B cell (primary cell): ENCODE results near the gene C3orf22. TPM values are rescaled to one million over a fixed set of nuclear protein-coding genes. Genes with fewer than 3 reads are reported as not detected.

Experiments used
- ATAC-seq: fragments of 200-7000 bp; cut with Tn5 transposase; one replicate; pipeline ENCODE4 v1.10.0; 2021; ENCODE audit warnings: low read depth, mild to moderate bottlenecking, moderate number of reproducible peaks, moderate library complexity
- CTCF ChIA-PET: fragments of 350-600 bp; sonication (Branson Sonifier 250); formaldehyde crosslinking; loops from one replicate; lab custom pipeline; 2021; ENCODE audit warnings: antibody characterized with exemption, inconsistent platforms; lab: Charles Lee
- POLR2A ChIA-PET: fragments of 350-600 bp; sonication (Branson Sonifier 250); formaldehyde crosslinking; loops from one replicate; lab custom pipeline; 2021; ENCODE audit warnings: antibody characterized with exemption; lab: Charles Lee
- DNase-seq: peaks from one replicate; pipeline ENCODE4 v3.0.0; 2013
- H2AFZ ChIP-seq: 2 replicates; pipeline ENCODE4 v1.6.1; 2012; ENCODE audit warnings: mild to moderate bottlenecking, low read depth, low read length; ENCODE audit not compliant: insufficient read depth, poor library complexity, severe bottlenecking
- H3K27ac ChIP-seq, 2 donors: 1 replicate in 1 of 2; 2 replicates in 1 of 2; pipeline ENCODE4 v1.5.1; 2012 to 2013; ENCODE audit warnings: low read length in 2 of 2, mild to moderate bottlenecking in 2 of 2, moderate library complexity in 1 of 2
- H3K27me3 ChIP-seq, 4 experiments: fragments of 200-600 bp in 1 of 4; sonication (generic) in 1 of 4; replicated peaks in 1 of 4; 1 replicate in 2 of 4; 2 replicates in 2 of 4; pipeline versions ENCODE4 v1.6.1 to v1.7.0; 2013 to 2016; ENCODE audit warnings: low read length in 3 of 4, mild to moderate bottlenecking in 2 of 4, mixed read lengths in 1 of 4, moderate library complexity in 1 of 4; ENCODE audit not compliant: insufficient read depth in 4 of 4, control insufficient read depth in 3 of 4; ENCODE audit errors: control extremely low read depth in 1 of 4
- H3K36me3 ChIP-seq, 2 experiments: replicated peaks in 1 of 2; 1 replicate in 1 of 2; 2 replicates in 1 of 2; pipeline versions ENCODE4 v1.6.1 to v1.7.1; 2013; ENCODE audit warnings: low read length in 1 of 2; ENCODE audit not compliant: insufficient read depth in 2 of 2, control insufficient read depth in 1 of 2; ENCODE audit errors: control extremely low read depth in 1 of 2, extremely low read depth in 1 of 2
- H3K4me1 ChIP-seq, 2 donors: fragments of 200-600 bp in 1 of 2; sonication (generic) in 1 of 2; 1 replicate in 1 of 2; 2 replicates in 1 of 2; pipeline versions ENCODE4 v1.5.1 to v1.6.1; 2013 to 2017; ENCODE audit warnings: low read length in 2 of 2; ENCODE audit not compliant: control insufficient read depth in 2 of 2, insufficient read depth in 2 of 2
- H3K4me2 ChIP-seq: replicated peaks from 2 replicates; pipeline ENCODE3; 2012; ENCODE audit warnings: mild to moderate bottlenecking, low read depth, low read length; ENCODE audit not compliant: poor library complexity, severe bottlenecking
- H3K4me3 ChIP-seq, 5 experiments: fragments of 200-600 bp in 1 of 5; sonication (generic) in 1 of 5; 1 replicate in 3 of 5; 2 replicates in 2 of 5; pipeline versions ENCODE4 v1.5.1 to v1.7.0; 2011 to 2016; ENCODE audit warnings: low read length in 4 of 5, mild to moderate bottlenecking in 4 of 5, low read depth in 2 of 5, control low read depth in 1 of 5, moderate library complexity in 1 of 5; ENCODE audit not compliant: insufficient read depth in 1 of 5; ENCODE audit errors: control extremely low read depth in 1 of 5, extremely low read depth in 1 of 5
- H3K79me2 ChIP-seq: fragments of 200-600 bp; sonication (generic); one replicate; pipeline ENCODE4 v1.6.0; 2016; ENCODE audit warnings: low read length; ENCODE audit not compliant: control insufficient read depth, insufficient read depth
- H3K9ac ChIP-seq: fragments of 200-600 bp; sonication (generic); 2 replicates; pipeline ENCODE4 v1.6.1; 2017; ENCODE audit warnings: mild to moderate bottlenecking, low read length, moderate library complexity
- H3K9me3 ChIP-seq, 3 donors: one replicate each; pipeline versions ENCODE4 v1.6.1 to v1.7.1; 2013; ENCODE audit warnings: low read length in 2 of 3; ENCODE audit not compliant: control insufficient read depth in 2 of 3, insufficient read depth in 1 of 3; ENCODE audit errors: control extremely low read depth in 1 of 3
- H4K20me1 ChIP-seq: 2 replicates; pipeline ENCODE4 v1.6.0; 2012; ENCODE audit warnings: mild to moderate bottlenecking, low read length; ENCODE audit not compliant: insufficient read depth, control insufficient read depth, poor library complexity, severe bottlenecking
- H3K27ac Mint-ChIP-seq: one replicate; pipeline ENCODE4 v1.8.0; 2021; ENCODE audit warnings: mixed read lengths
- H3K27me3 Mint-ChIP-seq: one replicate; pipeline ENCODE4 v1.8.0; 2021; ENCODE audit warnings: mixed read lengths
- H3K4me1 Mint-ChIP-seq: one replicate; pipeline ENCODE4 v1.8.0; 2021; ENCODE audit warnings: mixed read lengths
- H3K4me3 Mint-ChIP-seq: one replicate; pipeline ENCODE4 v1.8.0; 2021; ENCODE audit warnings: mixed read lengths
- H3K9me3 Mint-ChIP-seq: one replicate; pipeline ENCODE4 v1.8.0; 2022; ENCODE audit warnings: mixed read lengths; ENCODE audit not compliant: insufficient read depth
- EZH2 ChIP-seq: IDR thresholded peaks from 2 replicates; pipeline ENCODE4 v1.6.1; 2012; ENCODE audit warnings: borderline replicate concordance, low read depth, mild to moderate bottlenecking, moderate library complexity, low read length; ENCODE audit not compliant: insufficient read depth, poor library complexity, severe bottlenecking
- WGBS: methylation state at CpG from one replicate; pipeline ENCODE4 v1.1.5; 2013; ENCODE audit warnings: missing lambda C conversion rate; ENCODE audit not compliant: insufficient coverage; 5-methylcytosine and 5-hydroxymethylcytosine counted together
- intact Hi-C: fragments of 100-400 bp; cut with micrococcal nuclease; formaldehyde crosslinking; loops from one replicate; pipeline ENCODE4 v1.10.0; 2022
- polyA minus RNA-seq: library from RNA; depleted of rRNA, polyadenylated mRNA; stranded (reverse); fragments of >200 nt; gene quantifications from 2 replicates; pipeline ENCODE4 v1.2.3, GENCODE V29; 2012
- polyA plus RNA-seq: library from polyadenylated mRNA; depleted of rRNA; stranded (reverse); fragments of >200 nt; gene quantifications from 2 replicates; pipeline ENCODE4 v1.2.3, GENCODE V29; 2012
- total RNA-seq, 2 donors: library from RNA; stranded (reverse); fragments of 120-200 nt in 1 of 2; gene quantifications; 1 replicate in 1 of 2; 2 replicates in 1 of 2; pipeline versions ENCODE4 v1.2.3 to v1.2.4, GENCODE V29; 2013 to 2022
- TF ChIP-seq, protein P1 (sequence below): fragments of 200-600 bp; IDR thresholded peaks from one replicate; pipeline ENCODE4 v1.8.0; 2022; ENCODE audit warnings: antibody characterized with exemption, mild to moderate bottlenecking

Gene C3orf22
- total RNA-seq, result not detected in 2 replicates
- not detected for total RNA-seq (2013)
- not detected in 2 replicates for polyA plus RNA-seq
- polyA minus RNA-seq, result not detected in 2 replicates

GRCh38 chr3:126558336-126559071 lies at the start of gene C3orf22:
Gene C3orf22, minus strand, starts transcription at chr3:126558932. Its CDS starts 5,542 bp downstream, at chr3:126553390.
- POLR2A ChIA-PET, result no interaction called here
- H3K9ac ChIP-seq, result no peak within 1 kb of the TSS
- no peaks in the 10 kb centered on the region for H4K20me1 ChIP-seq
- CTCF ChIA-PET, result no interaction called here
- no peaks in the 10 kb centered on the region for H3K4me1 Mint-ChIP-seq
- intact Hi-C loops, result no loop called here
- H2AFZ ChIP-seq, result no peak within 1 kb of the TSS
- H3K4me1 ChIP-seq, result no peaks in the 10 kb centered on the region
- no peak within 1 kb of the TSS for H3K27ac ChIP-seq
- no peak within 1 kb of the TSS for H3K4me3 Mint-ChIP-seq
- no peak within 1 kb of the TSS for H3K4me2 ChIP-seq
- H3K27me3 Mint-ChIP-seq, result peaks cover 11% of the 10 kb centered on the region
- H3K27me3 ChIP-seq, result no peaks in the 10 kb centered on the region
- DNase-seq, result peak; percentile 0
- H3K4me3 ChIP-seq, result no peak within 1 kb of the TSS
- no peak within 1 kb of the TSS for H3K27ac Mint-ChIP-seq
- no peaks in the 10 kb centered on the region for H3K79me2 ChIP-seq
- 84% methylated on average over 9 of the region's 9 CpGs for WGBS
- no peaks in the 10 kb centered on the region for H3K36me3 ChIP-seq
- H3K9me3 Mint-ChIP-seq, result peaks cover 6% of the 10 kb centered on the region
- TF ChIP-seq, protein P1, sequence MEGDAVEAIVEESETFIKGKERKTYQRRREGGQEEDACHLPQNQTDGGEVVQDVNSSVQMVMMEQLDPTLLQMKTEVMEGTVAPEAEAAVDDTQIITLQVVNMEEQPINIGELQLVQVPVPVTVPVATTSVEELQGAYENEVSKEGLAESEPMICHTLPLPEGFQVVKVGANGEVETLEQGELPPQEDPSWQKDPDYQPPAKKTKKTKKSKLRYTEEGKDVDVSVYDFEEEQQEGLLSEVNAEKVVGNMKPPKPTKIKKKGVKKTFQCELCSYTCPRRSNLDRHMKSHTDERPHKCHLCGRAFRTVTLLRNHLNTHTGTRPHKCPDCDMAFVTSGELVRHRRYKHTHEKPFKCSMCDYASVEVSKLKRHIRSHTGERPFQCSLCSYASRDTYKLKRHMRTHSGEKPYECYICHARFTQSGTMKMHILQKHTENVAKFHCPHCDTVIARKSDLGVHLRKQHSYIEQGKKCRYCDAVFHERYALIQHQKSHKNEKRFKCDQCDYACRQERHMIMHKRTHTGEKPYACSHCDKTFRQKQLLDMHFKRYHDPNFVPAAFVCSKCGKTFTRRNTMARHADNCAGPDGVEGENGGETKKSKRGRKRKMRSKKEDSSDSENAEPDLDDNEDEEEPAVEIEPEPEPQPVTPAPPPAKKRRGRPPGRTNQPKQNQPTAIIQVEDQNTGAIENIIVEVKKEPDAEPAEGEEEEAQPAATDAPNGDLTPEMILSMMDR, result no peak
- no peak for TF ChIP-seq EZH2
- ATAC-seq, result no peak
- peaks cover 0 to 7% (median 5%) of the 10 kb centered on the region in 3 donors for H3K9me3 ChIP-seq

DNA sequence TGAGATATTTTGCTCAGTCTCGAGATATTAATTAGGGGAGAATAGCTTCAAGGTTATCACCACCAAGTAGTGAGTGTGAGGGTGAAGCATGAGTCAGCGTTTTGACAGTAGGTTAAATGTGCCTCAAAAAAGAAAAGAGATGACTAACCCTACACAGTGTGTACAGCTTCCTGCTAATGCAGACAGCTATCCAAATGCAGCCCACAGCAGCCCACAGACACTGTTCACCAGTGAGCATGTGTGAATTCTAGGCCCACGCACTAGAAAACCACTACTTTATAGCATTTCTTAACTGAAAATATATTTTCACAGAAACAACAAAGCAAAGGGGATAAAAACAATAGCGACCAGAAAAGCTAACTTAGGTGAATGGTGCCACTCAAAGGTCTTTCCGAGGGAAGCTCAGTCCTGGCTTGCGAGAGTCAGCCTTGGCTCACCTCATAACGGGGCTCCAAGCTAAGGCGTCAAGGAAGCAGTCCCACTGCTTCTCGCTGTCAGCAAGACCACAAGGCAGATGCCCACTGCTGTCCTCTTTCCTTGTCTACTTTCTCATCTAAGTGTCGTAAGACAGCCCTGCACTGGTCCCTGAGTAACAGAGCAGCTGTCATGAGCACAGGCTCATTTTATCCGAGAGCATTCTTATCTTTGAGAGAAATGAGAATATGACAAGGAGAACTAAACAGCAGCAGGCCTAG lies 48.6 kb upstream of the C3orf22 start:
- no peak for TF ChIP-seq EZH2
- TF ChIP-seq, protein P1, result no peak
- H3K4me3 ChIP-seq, result no peak overlapping the region
- Mint-ChIP-seq H3K4me1 (no peaks in the 10 kb centered on the region), H3K27ac (no peak overlapping the region), H3K4me3 (no peak overlapping the region), H3K9me3 (no peaks in the 10 kb centered on the region), H3K27me3 (peaks cover 17% of the 10 kb centered on the region)
- no peak for ATAC-seq
- 80% methylated on average over 7 of the region's 11 CpGs for WGBS
- H3K27ac ChIP-seq, result no peak overlapping the region
- H3K4me2 ChIP-seq, result no peak overlapping the region
- H3K79me2 ChIP-seq, result no peaks in the 10 kb centered on the region
- H3K9me3 ChIP-seq, result no peaks in the 10 kb centered on the region
- no peak overlapping the region for H2AFZ ChIP-seq
- H3K36me3 ChIP-seq, result no peaks in the 10 kb centered on the region
- no peaks in the 10 kb centered on the region for H3K4me1 ChIP-seq
- no peaks in the 10 kb centered on the region for H4K20me1 ChIP-seq
- CTCF ChIA-PET, result no interaction called here
- H3K27me3 ChIP-seq, result no peaks in the 10 kb centered on the region
- no peak overlapping the region for H3K9ac ChIP-seq
- intact Hi-C loops, result no loop called here
- no peak for DNase-seq
- POLR2A ChIA-PET, result no interaction called here
